ENCODE measurements around the gene PRKCG. TPM values are rescaled to one million over a fixed set of nuclear protein-coding genes. Genes with fewer than 3 reads are reported as not detected.

Gene PRKCG
- total RNA-seq, 4 donors from 2014 or later: not detected

GRCh38 chr19:53951436-53951835 is 69.4 kb downstream of the PRKCG start:
- intact Hi-C loops (cut with DNase I): no loop called here
- TF ChIP-seq CTCF (IDR thresholded peaks at IDR 0.05): no peak
- no peak for TF ChIP-seq POLR2A (IDR thresholded peaks at IDR 0.05)
- Histone ChIP-seq H3K4me3 (no peak overlapping the region), H3K4me1 (no peaks in the 10 kb centered on the region), H3K27ac (no peak overlapping the region), H3K36me3 (no peaks in the 10 kb centered on the region), H3K27me3 (peaks cover 0 to 80% (median 0%) of the 10 kb centered on the region in 4 donors), H3K9me3 (no peaks in the 10 kb centered on the region)
- 25 to 40% methylated on average over 9 to 11 of the region's 11 CpGs for WGBS, 2 donors
- DNase-seq: no peak

GRCh38 chr19:53951947-53952346 is 70.0 kb downstream of the PRKCG start:
- Histone ChIP-seq H3K27ac (no peak overlapping the region), H3K9me3 (no peaks in the 10 kb centered on the region), H3K4me1 (no peaks in the 10 kb centered on the region), H3K36me3 (no peaks in the 10 kb centered on the region), H3K27me3 (peaks cover 0 to 84% (median 0%) of the 10 kb centered on the region in 4 donors), H3K4me3 (no peak overlapping the region)
- WGBS, 2 donors: 74 to 81% methylated on average over 6 to 8 of the region's 9 CpGs
- intact Hi-C loops (cut with DNase I): no loop called here
- DNase-seq: no peak
- TF ChIP-seq POLR2A (IDR thresholded peaks at IDR 0.05) (no peak), CTCF (IDR thresholded peaks at IDR 0.05) (no peak)

GRCh38 chr19:53953383-53953782 is 71.4 kb downstream of the PRKCG start:
- TF ChIP-seq POLR2A (IDR thresholded peaks at IDR 0.05): no peak
- no peak for TF ChIP-seq CTCF (IDR thresholded peaks at IDR 0.05)
- intact Hi-C loops (cut with DNase I): no loop called here
- H3K27ac ChIP-seq: no peak overlapping the region
- no peak overlapping the region for H3K4me3 ChIP-seq
- no peaks in the 10 kb centered on the region for H3K4me1 ChIP-seq
- no peak for DNase-seq
- no peaks in the 10 kb centered on the region for H3K36me3 ChIP-seq
- H3K27me3 ChIP-seq: peaks cover 0 to 88% (median 3%) of the 10 kb centered on the region in 4 donors
- H3K9me3 ChIP-seq: no peaks in the 10 kb centered on the region
- WGBS, 2 donors: 89 to 92% methylated on average over 3 to 5 of the region's 8 CpGs

Other genes starting within 250 kb of the PRKCG start
- gene NLRP12, start 57.9 kb upstream of the PRKCG start, total RNA-seq: under 1 TPM in 2 of 4 donors, not detected in 2; 0.19 to 0.59 TPM
- gene MYADM, start 14.3 kb upstream of the PRKCG start, total RNA-seq: 10 to 100 TPM in 1 of 4 donors, 1 to 10 TPM in 3; 4.1 to 30.7 (median 7.8) TPM
- gene CACNG7, start 27.1 kb downstream of the PRKCG start, total RNA-seq: not detected
- not detected for gene CACNG8, start 80.7 kb downstream of the PRKCG start, total RNA-seq
- gene CACNG6, start 109.4 kb downstream of the PRKCG start, total RNA-seq: 1 to 10 TPM in 1 of 4 donors, not detected in 3; 1.4 TPM
- not detected for gene VSTM1, start 181.7 kb downstream of the PRKCG start, total RNA-seq
- not detected for gene TARM1, start 199.2 kb downstream of the PRKCG start, total RNA-seq
- 1 to 10 TPM in 2 of 4 donors, under 1 TPM in 1, not detected in 1; 0.70 to 1.6 (median 1.3) TPM for gene OSCAR, start 218.6 kb downstream of the PRKCG start, total RNA-seq
- 10 to 100 TPM; 20.9 to 29.5 (median 25.4) TPM for gene NDUFA3, start 220.7 kb downstream of the PRKCG start, total RNA-seq
- gene TFPT, start 233.5 kb downstream of the PRKCG start, total RNA-seq: 1 to 10 TPM; 6.1 to 9.0 (median 7.4) TPM
- gene PRPF31, start 233.6 kb downstream of the PRKCG start, total RNA-seq: 10 to 100 TPM; 41.8 to 49.2 (median 43.2) TPM

All from esophagus squamous epithelium (tissue), 5 donors.